A673 (cell line): ENCODE results near the gene ZNF571. TPM values are rescaled to one million over a fixed set of nuclear protein-coding genes. Genes with fewer than 3 reads are reported as not detected.

Source experiments
- BruUV-seq: library from RNA; stranded (reverse); fragments of 400-500 nt; replicated peaks from 2 replicates; lab custom pipeline; 2021; lab: Mats Ljungman, UMichigan
- CTCF ChIA-PET: fragments of 300-600 bp; sonication (Branson Sonifier 250); formaldehyde crosslinking; loops from one replicate; lab custom pipeline; 2022; ENCODE audit warnings: antibody characterized with exemption; lab: Charles Lee
- POLR2A ChIA-PET: fragments of 300-600 bp; sonication (Branson Sonifier 250); formaldehyde crosslinking; loops from one replicate; lab custom pipeline; 2022; ENCODE audit warnings: antibody characterized with exemption; ENCODE audit not compliant: low non-redundant PET; lab: Charles Lee
- DNase-seq: peaks from one replicate; pipeline ENCODE4 v3.0.0-alpha.2; 2015; ENCODE audit warnings: low spot score
- H3K27ac ChIP-seq: fragments of 200-600 bp; sonication (generic); 2 replicates; pipeline ENCODE4 v1.5.1; 2016; ENCODE audit warnings: mixed run types, low read depth, mild to moderate bottlenecking, mixed read lengths, antibody characterized with exemption, low read length; ENCODE audit not compliant: poor library complexity, severe bottlenecking
- H3K27me3 ChIP-seq: fragments of 200-600 bp; sonication (generic); replicated peaks from 2 replicates; pipeline ENCODE4 v1.6.1; 2017; ENCODE audit warnings: mixed run types, low read depth, mild to moderate bottlenecking, mixed read lengths, antibody characterized with exemption, low read length; ENCODE audit not compliant: insufficient read depth, poor library complexity
- H3K36me3 ChIP-seq: fragments of 200-600 bp; sonication (generic); 2 replicates; pipeline ENCODE4 v1.6.1; 2016; ENCODE audit warnings: mixed run types, mild to moderate bottlenecking, mixed read lengths, antibody characterized with exemption, low read length; ENCODE audit not compliant: insufficient read depth, poor library complexity, severe bottlenecking
- H3K4me1 ChIP-seq: fragments of 200-600 bp; sonication (generic); 2 replicates; pipeline ENCODE4 v1.6.1; 2017; ENCODE audit warnings: mixed run types, mild to moderate bottlenecking, mixed read lengths, antibody characterized with exemption, low read length; ENCODE audit not compliant: insufficient read depth, poor library complexity, severe bottlenecking
- H3K4me3 ChIP-seq: fragments of 200-600 bp; sonication (generic); 2 replicates; pipeline ENCODE4 v1.5.1; 2016; ENCODE audit warnings: low read depth, mixed run types, mild to moderate bottlenecking, mixed read lengths, low read length; ENCODE audit not compliant: poor library complexity, severe bottlenecking
- H3K9me3 ChIP-seq: fragments of 200-600 bp; sonication (generic); 2 replicates; pipeline ENCODE4 v1.6.1; 2016; ENCODE audit warnings: mixed run types, low read depth, mild to moderate bottlenecking, mixed read lengths, antibody characterized with exemption, low read length; ENCODE audit not compliant: poor library complexity, severe bottlenecking
- EZH2 ChIP-seq: fragments of 200-600 bp; sonication (generic); IDR thresholded peaks from 2 replicates; pipeline ENCODE4 v1.6.1; 2017; ENCODE audit warnings: borderline replicate concordance, low read depth, mild to moderate bottlenecking, mixed read lengths, antibody characterized with exemption, low read length; ENCODE audit not compliant: poor library complexity, severe bottlenecking
- intact Hi-C: fragments of 100-400 bp; cut with micrococcal nuclease; formaldehyde crosslinking; loops from one replicate; pipeline ENCODE4 v1.10.0; 2022; ENCODE audit not compliant: unreplicated experiment
- total RNA-seq: library from RNA; stranded (reverse); gene quantifications from 2 replicates; pipeline ENCODE4 v1.2.3, GENCODE V29; 2021
- TF ChIP-seq, protein P1 (sequence below): fragments of 300-800, 200-600 bp; sonication (generic); conservative IDR thresholded peaks from 2 replicates; pipeline ENCODE4 v1.5.1; 2017; ENCODE audit warnings: low read depth, mild to moderate bottlenecking, antibody characterized with exemption, low read length, moderate library complexity, mixed read lengths

Gene ZNF571
- total RNA-seq, 1 experiment from 2014 or later, result 3.9 TPM

- Histone ChIP-seq H3K27ac (peak overlapping the region; percentile 1), H3K36me3 (no peaks in the 10 kb centered on the region), H3K9me3 (peaks cover 16% of the 10 kb centered on the region), H3K4me1 (no peaks in the 10 kb centered on the region), H3K4me3 (peak overlapping the region; percentile 64), H3K27me3 (no peaks in the 10 kb centered on the region)
- intact Hi-C loops, result no loop called here
- no TSS peak for BruUV-seq
- DNase-seq, result no peak
- CTCF ChIA-PET, result no interaction called here
- POLR2A ChIA-PET, result no interaction called here
- TF ChIP-seq, protein P1, sequence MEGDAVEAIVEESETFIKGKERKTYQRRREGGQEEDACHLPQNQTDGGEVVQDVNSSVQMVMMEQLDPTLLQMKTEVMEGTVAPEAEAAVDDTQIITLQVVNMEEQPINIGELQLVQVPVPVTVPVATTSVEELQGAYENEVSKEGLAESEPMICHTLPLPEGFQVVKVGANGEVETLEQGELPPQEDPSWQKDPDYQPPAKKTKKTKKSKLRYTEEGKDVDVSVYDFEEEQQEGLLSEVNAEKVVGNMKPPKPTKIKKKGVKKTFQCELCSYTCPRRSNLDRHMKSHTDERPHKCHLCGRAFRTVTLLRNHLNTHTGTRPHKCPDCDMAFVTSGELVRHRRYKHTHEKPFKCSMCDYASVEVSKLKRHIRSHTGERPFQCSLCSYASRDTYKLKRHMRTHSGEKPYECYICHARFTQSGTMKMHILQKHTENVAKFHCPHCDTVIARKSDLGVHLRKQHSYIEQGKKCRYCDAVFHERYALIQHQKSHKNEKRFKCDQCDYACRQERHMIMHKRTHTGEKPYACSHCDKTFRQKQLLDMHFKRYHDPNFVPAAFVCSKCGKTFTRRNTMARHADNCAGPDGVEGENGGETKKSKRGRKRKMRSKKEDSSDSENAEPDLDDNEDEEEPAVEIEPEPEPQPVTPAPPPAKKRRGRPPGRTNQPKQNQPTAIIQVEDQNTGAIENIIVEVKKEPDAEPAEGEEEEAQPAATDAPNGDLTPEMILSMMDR, result no peak
- no peak for TF ChIP-seq EZH2
These were observed 642 bp downstream of the ZNF571 start for GRCh38 chr19:37593996-37594303.

- ChIA-PET CTCF (no interaction called here), POLR2A (no interaction called here)
- peaks cover 63% of the 10 kb centered on the region for H3K9me3 ChIP-seq
These were observed 11.3 kb downstream of the ZNF571 start for GRCh38 chr19:37583340-37583739.

DNA sequence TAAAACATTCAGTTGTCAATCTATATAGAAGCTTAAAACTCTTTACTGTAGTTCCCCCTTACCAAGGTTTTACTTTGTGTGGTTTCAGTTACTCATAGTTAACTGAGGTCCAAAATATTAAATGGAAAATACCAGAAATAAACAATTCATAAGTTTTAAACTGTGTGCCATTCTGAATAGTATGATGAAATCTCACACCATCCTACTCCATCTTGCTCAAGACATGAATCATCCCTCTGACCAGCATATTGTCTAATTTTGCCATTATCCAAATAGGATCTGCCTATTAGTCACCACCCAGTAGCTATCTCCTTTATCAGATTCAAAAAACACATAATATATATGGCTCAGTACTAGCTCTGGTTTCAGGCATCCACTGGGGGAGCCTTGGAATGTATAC, 22.4 kb downstream of the ZNF571 start:
- H3K36me3 ChIP-seq, result no peaks in the 10 kb centered on the region
- H3K27ac ChIP-seq, result no peak overlapping the region
- ChIA-PET CTCF (no interaction called here), POLR2A (no interaction called here)
- intact Hi-C loops, result no loop called here
- no peak overlapping the region for H3K4me3 ChIP-seq
- no peak for DNase-seq
- no peaks in the 10 kb centered on the region for H3K27me3 ChIP-seq
- no TSS peak for BruUV-seq
- peaks cover 31% of the 10 kb centered on the region for H3K9me3 ChIP-seq
- H3K4me1 ChIP-seq, result no peaks in the 10 kb centered on the region
- no peak for TF ChIP-seq EZH2
- TF ChIP-seq, protein P1, result no peak

More at GRCh38 chr19:37583340-37583739, 11.3 kb downstream of the ZNF571 start:
- no TSS peak for BruUV-seq
- H3K27me3 ChIP-seq, result no peaks in the 10 kb centered on the region
- intact Hi-C loops, result no loop called here
- TF ChIP-seq, protein P1, result no peak
- TF ChIP-seq EZH2, result no peak
- no peak overlapping the region for H3K4me3 ChIP-seq
- no peaks in the 10 kb centered on the region for H3K36me3 ChIP-seq
- no peak for DNase-seq
- H3K4me1 ChIP-seq, result no peaks in the 10 kb centered on the region
- H3K27ac ChIP-seq, result no peak overlapping the region
